Measurements from ENCODE around the gene ELN.

The ELN gene

DNA sequence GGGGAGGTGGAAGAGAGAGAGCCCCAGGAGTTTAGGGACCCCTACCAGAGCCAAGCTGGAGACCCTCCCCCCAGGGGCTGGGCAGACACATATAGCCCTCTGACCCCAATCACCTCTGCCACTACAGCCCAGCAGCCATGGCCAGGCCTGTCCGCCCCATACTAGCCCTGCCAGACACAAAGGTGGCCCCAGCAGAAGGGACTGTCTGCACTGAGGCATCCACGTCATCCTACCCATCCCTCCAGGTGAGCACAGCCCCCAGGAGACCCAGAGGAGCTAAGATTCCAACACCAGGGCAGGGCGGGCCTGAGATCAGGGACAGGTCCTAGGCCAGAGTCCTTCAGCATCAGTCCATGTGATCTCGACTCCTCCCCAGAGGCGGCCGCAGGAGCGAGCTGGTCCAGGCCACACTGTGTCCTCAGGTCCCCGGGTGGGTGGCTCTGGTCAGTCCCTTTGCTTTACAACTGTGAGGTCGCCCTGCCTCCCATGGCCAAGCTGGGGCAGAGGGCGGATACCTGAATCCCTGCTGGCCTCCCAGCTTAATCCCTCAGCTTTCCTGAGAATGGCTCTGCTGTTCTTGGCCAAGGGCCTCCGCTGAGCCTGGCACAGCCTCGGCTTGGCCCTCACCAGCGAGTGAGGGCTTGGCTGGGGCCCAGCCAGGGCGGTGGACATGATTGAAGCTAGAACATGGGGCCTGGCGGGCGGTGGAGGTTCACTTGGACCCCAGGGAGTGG is 14.3 kb upstream of the ELN start:
- TF ChIP-seq, protein P1, sequence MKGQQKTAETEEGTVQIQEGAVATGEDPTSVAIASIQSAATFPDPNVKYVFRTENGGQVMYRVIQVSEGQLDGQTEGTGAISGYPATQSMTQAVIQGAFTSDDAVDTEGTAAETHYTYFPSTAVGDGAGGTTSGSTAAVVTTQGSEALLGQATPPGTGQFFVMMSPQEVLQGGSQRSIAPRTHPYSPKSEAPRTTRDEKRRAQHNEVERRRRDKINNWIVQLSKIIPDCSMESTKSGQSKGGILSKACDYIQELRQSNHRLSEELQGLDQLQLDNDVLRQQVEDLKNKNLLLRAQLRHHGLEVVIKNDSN (IDR thresholded peaks at IDR 0.05) = no peak
- TF ChIP-seq TEAD4 (IDR thresholded peaks at IDR 0.05) = no peak
- no peak for TF ChIP-seq CREB1 (IDR thresholded peaks at IDR 0.05; ENCODE audit: low read depth)
- TF ChIP-seq, protein P2, sequence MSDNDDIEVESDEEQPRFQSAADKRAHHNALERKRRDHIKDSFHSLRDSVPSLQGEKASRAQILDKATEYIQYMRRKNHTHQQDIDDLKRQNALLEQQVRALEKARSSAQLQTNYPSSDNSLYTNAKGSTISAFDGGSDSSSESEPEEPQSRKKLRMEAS (IDR thresholded peaks at IDR 0.05) = no peak
- no peak for TF ChIP-seq EP300 (IDR thresholded peaks at IDR 0.05; ENCODE audit: borderline replicate concordance)
- TF ChIP-seq NFIC (IDR thresholded peaks at IDR 0.05) = no peak
- TF ChIP-seq TAF1 (IDR thresholded peaks at IDR 0.05; ENCODE audit: low read depth) = no peak
- no peak for TF ChIP-seq EGR1 (IDR thresholded peaks at IDR 0.05)
- TF ChIP-seq FOXM1 (IDR thresholded peaks at IDR 0.05; ENCODE audit: borderline replicate concordance, low read depth) = no peak
- no peak for TF ChIP-seq CEBPB (IDR thresholded peaks at IDR 0.05)
- TF ChIP-seq RAD21 (IDR thresholded peaks at IDR 0.05; ENCODE audit: low read depth) = no peak
- no peak for TF ChIP-seq YY1 (IDR thresholded peaks at IDR 0.05; ENCODE audit: low read depth)
- no peak for TF ChIP-seq ZBTB7A (IDR thresholded peaks at IDR 0.05; ENCODE audit: low read depth)
- no peak for TF ChIP-seq TCF12 (IDR thresholded peaks at IDR 0.05; ENCODE audit: low read depth)
- TF ChIP-seq, protein P3, sequence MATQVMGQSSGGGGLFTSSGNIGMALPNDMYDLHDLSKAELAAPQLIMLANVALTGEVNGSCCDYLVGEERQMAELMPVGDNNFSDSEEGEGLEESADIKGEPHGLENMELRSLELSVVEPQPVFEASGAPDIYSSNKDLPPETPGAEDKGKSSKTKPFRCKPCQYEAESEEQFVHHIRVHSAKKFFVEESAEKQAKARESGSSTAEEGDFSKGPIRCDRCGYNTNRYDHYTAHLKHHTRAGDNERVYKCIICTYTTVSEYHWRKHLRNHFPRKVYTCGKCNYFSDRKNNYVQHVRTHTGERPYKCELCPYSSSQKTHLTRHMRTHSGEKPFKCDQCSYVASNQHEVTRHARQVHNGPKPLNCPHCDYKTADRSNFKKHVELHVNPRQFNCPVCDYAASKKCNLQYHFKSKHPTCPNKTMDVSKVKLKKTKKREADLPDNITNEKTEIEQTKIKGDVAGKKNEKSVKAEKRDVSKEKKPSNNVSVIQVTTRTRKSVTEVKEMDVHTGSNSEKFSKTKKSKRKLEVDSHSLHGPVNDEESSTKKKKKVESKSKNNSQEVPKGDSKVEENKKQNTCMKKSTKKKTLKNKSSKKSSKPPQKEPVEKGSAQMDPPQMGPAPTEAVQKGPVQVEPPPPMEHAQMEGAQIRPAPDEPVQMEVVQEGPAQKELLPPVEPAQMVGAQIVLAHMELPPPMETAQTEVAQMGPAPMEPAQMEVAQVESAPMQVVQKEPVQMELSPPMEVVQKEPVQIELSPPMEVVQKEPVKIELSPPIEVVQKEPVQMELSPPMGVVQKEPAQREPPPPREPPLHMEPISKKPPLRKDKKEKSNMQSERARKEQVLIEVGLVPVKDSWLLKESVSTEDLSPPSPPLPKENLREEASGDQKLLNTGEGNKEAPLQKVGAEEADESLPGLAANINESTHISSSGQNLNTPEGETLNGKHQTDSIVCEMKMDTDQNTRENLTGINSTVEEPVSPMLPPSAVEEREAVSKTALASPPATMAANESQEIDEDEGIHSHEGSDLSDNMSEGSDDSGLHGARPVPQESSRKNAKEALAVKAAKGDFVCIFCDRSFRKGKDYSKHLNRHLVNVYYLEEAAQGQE (IDR thresholded peaks at IDR 0.05; ENCODE audit: low read depth) = no peak

DNA sequence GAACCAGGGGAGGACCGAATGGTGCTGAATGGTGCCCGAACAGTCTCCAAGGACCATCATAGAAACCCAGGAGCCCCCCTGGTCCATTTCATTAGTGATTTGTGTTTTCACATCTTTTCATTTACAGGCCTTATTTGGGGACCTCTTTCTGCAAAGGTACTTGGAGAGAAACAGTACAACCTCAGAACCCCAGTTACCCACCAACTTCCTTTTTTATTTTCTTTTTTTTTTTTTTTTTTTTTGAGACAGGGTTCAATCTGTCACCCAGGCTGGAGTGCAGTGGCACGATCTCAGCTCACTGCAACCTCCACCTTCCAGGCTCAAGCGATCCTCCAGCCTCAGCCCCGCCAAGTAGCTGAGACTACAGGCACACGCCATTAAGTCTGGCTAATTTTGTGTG is 13.0 kb upstream of the ELN start:
- TF ChIP-seq CREB1 (IDR thresholded peaks at IDR 0.05; ENCODE audit: low read depth) (no peak), EGR1 (IDR thresholded peaks at IDR 0.05) (no peak), ZBTB7A (IDR thresholded peaks at IDR 0.05; ENCODE audit: low read depth) (no peak), EP300 (IDR thresholded peaks at IDR 0.05; ENCODE audit: borderline replicate concordance) (no peak), NFIC (IDR thresholded peaks at IDR 0.05) (no peak), TCF12 (IDR thresholded peaks at IDR 0.05; ENCODE audit: low read depth) (no peak), RAD21 (IDR thresholded peaks at IDR 0.05; ENCODE audit: low read depth) (no peak), TEAD4 (IDR thresholded peaks at IDR 0.05) (no peak), YY1 (IDR thresholded peaks at IDR 0.05; ENCODE audit: low read depth) (no peak), TAF1 (IDR thresholded peaks at IDR 0.05; ENCODE audit: low read depth) (no peak), CEBPB (IDR thresholded peaks at IDR 0.05) (no peak), FOXM1 (IDR thresholded peaks at IDR 0.05; ENCODE audit: borderline replicate concordance, low read depth) (no peak)
- TF ChIP-seq, protein P3 (IDR thresholded peaks at IDR 0.05; ENCODE audit: low read depth) = no peak
- TF ChIP-seq, protein P1 (IDR thresholded peaks at IDR 0.05) = no peak
- TF ChIP-seq, protein P2 (IDR thresholded peaks at IDR 0.05) = no peak

DNA sequence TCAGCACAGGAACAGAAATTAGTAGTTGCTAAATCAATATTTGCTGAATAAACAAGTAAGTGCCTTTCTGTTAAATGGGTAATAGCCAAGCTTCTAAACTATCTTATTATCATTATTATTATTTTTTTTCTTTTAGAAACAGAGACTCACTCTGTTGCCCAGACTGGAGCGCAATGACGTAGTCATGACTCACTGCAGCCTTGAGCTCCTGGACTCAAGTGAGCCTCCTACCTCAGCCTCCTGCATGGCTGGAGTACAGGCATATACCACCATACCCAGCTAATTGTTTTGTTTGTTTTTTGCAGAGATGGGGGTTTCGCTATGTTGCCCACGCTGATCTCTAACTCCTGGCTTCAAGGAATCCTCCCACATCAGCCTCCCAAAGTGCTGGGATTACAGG is 12.3 kb upstream of the ELN start:
- TF ChIP-seq TEAD4 (IDR thresholded peaks at IDR 0.05) (no peak), CREB1 (IDR thresholded peaks at IDR 0.05; ENCODE audit: low read depth) (no peak)
- TF ChIP-seq, protein P3 (IDR thresholded peaks at IDR 0.05; ENCODE audit: low read depth) = no peak

DNA sequence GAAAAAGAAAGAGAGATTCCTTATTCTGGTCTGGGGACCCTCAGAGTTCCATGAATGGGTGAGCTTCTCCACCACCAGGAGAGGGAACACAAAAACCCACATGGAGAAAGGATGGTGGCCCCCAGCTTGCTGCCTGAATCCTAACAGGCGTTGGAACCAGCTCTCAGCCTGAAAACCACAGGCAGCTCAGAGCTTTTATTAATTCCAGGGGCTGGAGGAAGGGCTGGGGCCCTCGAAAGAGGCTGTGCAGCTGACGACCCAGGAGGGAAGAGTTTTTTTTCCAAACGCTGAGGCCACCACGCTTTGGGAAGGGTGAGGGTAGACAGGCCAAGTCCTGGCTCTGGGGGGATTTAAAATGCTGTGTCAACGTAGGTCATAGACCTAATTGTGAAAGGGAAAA is 10.8 kb upstream of the ELN start:
- TF ChIP-seq EP300 (IDR thresholded peaks at IDR 0.05; ENCODE audit: borderline replicate concordance) (no peak), TEAD4 (IDR thresholded peaks at IDR 0.05) (no peak), ZBTB7A (IDR thresholded peaks at IDR 0.05; ENCODE audit: low read depth) (no peak), TAF1 (IDR thresholded peaks at IDR 0.05; ENCODE audit: low read depth) (no peak), EGR1 (IDR thresholded peaks at IDR 0.05) (no peak), YY1 (IDR thresholded peaks at IDR 0.05; ENCODE audit: low read depth) (no peak), CEBPB (IDR thresholded peaks at IDR 0.05) (no peak)
- TF ChIP-seq, protein P1 (IDR thresholded peaks at IDR 0.05) = no peak
- TF ChIP-seq, protein P2 (IDR thresholded peaks at IDR 0.05) = no peak
